ENCODE measurements around the gene TBCD. TPM values are rescaled to one million over a fixed set of nuclear protein-coding genes. Genes with fewer than 3 reads are reported as not detected.

The TBCD gene
- polyA plus RNA-seq, 1 donor from 2014 or later, result 67.2 TPM

DNA sequence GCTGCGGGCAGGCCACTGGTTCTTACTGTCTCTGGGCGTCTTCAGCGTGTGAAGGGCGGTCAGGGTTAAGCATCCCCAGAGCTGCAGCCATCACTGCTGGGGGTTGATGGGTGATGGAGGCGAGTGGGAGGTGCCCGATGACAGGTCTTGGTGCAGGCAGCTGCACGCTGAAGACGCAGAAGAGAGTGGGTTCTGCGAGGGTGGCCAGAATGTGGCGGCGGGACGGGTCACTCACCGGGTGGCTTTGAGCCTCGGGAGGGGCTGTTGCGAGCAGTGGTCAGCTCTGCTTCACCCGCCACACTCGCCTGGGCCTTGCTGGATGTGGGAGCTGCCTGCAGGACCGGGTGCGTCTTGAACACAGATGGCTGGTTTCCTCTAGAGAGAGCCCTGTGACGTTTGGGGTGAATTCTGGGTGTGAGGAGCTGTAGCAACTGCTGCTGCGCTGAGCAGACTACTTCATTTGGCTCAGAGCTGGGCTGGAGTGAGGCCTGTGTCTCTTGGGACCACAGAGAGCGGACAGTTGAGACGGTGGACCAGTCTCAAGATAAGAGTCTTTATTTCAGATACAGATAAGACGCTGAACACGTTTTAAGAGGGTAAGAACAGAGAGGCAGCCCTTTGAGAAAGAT, 132.6 kb downstream of the TBCD start:
- no peaks in the 10 kb centered on the region for H4K20me1 ChIP-seq (ENCODE audit: insufficient read depth)
- H3K9ac ChIP-seq (ENCODE audit: low read length), result no peak overlapping the region
- H3K9me2 ChIP-seq (ENCODE audit: insufficient read depth, low read length), result no peaks in the 10 kb centered on the region
- H3K9me3 ChIP-seq (ENCODE audit: low read length), result no peaks in the 10 kb centered on the region
- H3K79me2 ChIP-seq (replicated peaks; ENCODE audit: insufficient read depth, low read length), result no peaks in the 10 kb centered on the region
- H3F3A ChIP-seq (ENCODE audit: insufficient read depth, low read length, poor library complexity, severe bottlenecking), result no peaks in the 10 kb centered on the region
- H2AFZ ChIP-seq (ENCODE audit: low read depth, low read length), result no peak overlapping the region
- TF ChIP-seq, protein P1, sequence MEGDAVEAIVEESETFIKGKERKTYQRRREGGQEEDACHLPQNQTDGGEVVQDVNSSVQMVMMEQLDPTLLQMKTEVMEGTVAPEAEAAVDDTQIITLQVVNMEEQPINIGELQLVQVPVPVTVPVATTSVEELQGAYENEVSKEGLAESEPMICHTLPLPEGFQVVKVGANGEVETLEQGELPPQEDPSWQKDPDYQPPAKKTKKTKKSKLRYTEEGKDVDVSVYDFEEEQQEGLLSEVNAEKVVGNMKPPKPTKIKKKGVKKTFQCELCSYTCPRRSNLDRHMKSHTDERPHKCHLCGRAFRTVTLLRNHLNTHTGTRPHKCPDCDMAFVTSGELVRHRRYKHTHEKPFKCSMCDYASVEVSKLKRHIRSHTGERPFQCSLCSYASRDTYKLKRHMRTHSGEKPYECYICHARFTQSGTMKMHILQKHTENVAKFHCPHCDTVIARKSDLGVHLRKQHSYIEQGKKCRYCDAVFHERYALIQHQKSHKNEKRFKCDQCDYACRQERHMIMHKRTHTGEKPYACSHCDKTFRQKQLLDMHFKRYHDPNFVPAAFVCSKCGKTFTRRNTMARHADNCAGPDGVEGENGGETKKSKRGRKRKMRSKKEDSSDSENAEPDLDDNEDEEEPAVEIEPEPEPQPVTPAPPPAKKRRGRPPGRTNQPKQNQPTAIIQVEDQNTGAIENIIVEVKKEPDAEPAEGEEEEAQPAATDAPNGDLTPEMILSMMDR (IDR thresholded peaks at IDR 0.05; ENCODE audit: poor library complexity, severe bottlenecking), result no peak
- TF ChIP-seq SMC3 (conservative IDR thresholded peaks at IDR 0.05; ENCODE audit: poor library complexity) (no peak), MXI1 (conservative IDR thresholded peaks at IDR 0.05; ENCODE audit: poor library complexity, severe bottlenecking) (no peak), TAF1 (IDR thresholded peaks at IDR 0.05; ENCODE audit: low read depth) (no peak), POLR2AphosphoS5 (IDR thresholded peaks at IDR 0.05) (no peak), EP300 (conservative IDR thresholded peaks at IDR 0.05; ENCODE audit: poor library complexity, severe bottlenecking) (no peak), EZH2 (IDR thresholded peaks at IDR 0.05; ENCODE audit: borderline replicate concordance, insufficient read depth, low read length, poor library complexity, severe bottlenecking) (no peak), RAD21 (conservative IDR thresholded peaks at IDR 0.05) (no peak)
- TF ChIP-seq, protein P2, sequence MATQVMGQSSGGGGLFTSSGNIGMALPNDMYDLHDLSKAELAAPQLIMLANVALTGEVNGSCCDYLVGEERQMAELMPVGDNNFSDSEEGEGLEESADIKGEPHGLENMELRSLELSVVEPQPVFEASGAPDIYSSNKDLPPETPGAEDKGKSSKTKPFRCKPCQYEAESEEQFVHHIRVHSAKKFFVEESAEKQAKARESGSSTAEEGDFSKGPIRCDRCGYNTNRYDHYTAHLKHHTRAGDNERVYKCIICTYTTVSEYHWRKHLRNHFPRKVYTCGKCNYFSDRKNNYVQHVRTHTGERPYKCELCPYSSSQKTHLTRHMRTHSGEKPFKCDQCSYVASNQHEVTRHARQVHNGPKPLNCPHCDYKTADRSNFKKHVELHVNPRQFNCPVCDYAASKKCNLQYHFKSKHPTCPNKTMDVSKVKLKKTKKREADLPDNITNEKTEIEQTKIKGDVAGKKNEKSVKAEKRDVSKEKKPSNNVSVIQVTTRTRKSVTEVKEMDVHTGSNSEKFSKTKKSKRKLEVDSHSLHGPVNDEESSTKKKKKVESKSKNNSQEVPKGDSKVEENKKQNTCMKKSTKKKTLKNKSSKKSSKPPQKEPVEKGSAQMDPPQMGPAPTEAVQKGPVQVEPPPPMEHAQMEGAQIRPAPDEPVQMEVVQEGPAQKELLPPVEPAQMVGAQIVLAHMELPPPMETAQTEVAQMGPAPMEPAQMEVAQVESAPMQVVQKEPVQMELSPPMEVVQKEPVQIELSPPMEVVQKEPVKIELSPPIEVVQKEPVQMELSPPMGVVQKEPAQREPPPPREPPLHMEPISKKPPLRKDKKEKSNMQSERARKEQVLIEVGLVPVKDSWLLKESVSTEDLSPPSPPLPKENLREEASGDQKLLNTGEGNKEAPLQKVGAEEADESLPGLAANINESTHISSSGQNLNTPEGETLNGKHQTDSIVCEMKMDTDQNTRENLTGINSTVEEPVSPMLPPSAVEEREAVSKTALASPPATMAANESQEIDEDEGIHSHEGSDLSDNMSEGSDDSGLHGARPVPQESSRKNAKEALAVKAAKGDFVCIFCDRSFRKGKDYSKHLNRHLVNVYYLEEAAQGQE (IDR thresholded peaks at IDR 0.05; ENCODE audit: borderline replicate concordance), result no peak
- no peak overlapping the region for H3K4me2 ChIP-seq (ENCODE audit: low read length)
- H3K36me3 ChIP-seq (ENCODE audit: insufficient read depth, low read length), result no peaks in the 10 kb centered on the region
- H3K27ac ChIP-seq (ENCODE audit: low read length), result no peak overlapping the region
- H3K4me3 ChIP-seq (ENCODE audit: low read length), result no peak overlapping the region
- H3K27me3 ChIP-seq (ENCODE audit: insufficient read depth, low read depth, low read length), result no peaks in the 10 kb centered on the region

DNA sequence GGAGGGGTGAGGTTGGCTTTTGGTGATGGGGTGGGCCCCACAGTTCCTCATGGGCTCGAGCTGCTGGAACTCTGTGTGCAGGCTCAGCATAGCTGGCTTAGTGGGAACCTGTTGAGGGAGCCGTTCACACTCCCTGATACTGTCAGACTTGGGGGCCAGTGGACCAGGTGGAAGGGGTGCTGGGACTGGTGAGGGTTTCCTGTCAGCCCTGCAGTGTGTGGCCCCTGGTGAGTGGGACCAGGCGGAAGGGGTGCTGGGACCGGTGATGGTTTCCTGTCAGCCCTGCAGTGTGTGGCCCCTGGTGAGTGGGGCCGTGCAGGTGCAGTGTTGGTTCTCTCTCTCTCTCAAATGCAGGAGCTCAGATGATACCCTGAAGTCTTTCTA, 133.1 kb downstream of the TBCD start:
- Histone ChIP-seq H3K27ac (ENCODE audit: low read length) (no peak overlapping the region), H4K20me1 (ENCODE audit: insufficient read depth) (no peaks in the 10 kb centered on the region), H3K9ac (ENCODE audit: low read length) (no peak overlapping the region), H3K79me2 (replicated peaks; ENCODE audit: insufficient read depth, low read length) (no peaks in the 10 kb centered on the region), H3K9me2 (ENCODE audit: insufficient read depth, low read length) (no peaks in the 10 kb centered on the region), H3K9me3 (ENCODE audit: low read length) (no peaks in the 10 kb centered on the region), H3K4me3 (ENCODE audit: low read length) (no peak overlapping the region), H3K27me3 (ENCODE audit: insufficient read depth, low read depth, low read length) (no peaks in the 10 kb centered on the region), H3K4me2 (ENCODE audit: low read length) (no peak overlapping the region), H3K36me3 (ENCODE audit: insufficient read depth, low read length) (no peaks in the 10 kb centered on the region), H3F3A (ENCODE audit: insufficient read depth, low read length, poor library complexity, severe bottlenecking) (no peaks in the 10 kb centered on the region), H2AFZ (ENCODE audit: low read depth, low read length) (no peak overlapping the region)
- TF ChIP-seq, protein P2 (IDR thresholded peaks at IDR 0.05; ENCODE audit: borderline replicate concordance), result no peak
- TF ChIP-seq MXI1 (conservative IDR thresholded peaks at IDR 0.05; ENCODE audit: poor library complexity, severe bottlenecking) (no peak), SMC3 (conservative IDR thresholded peaks at IDR 0.05; ENCODE audit: poor library complexity) (no peak), RAD21 (conservative IDR thresholded peaks at IDR 0.05) (no peak), TAF1 (IDR thresholded peaks at IDR 0.05; ENCODE audit: low read depth) (no peak), POLR2AphosphoS5 (IDR thresholded peaks at IDR 0.05) (no peak), EP300 (conservative IDR thresholded peaks at IDR 0.05; ENCODE audit: poor library complexity, severe bottlenecking) (no peak), EZH2 (IDR thresholded peaks at IDR 0.05; ENCODE audit: borderline replicate concordance, insufficient read depth, low read length, poor library complexity, severe bottlenecking) (no peak)
- TF ChIP-seq, protein P1 (IDR thresholded peaks at IDR 0.05; ENCODE audit: poor library complexity, severe bottlenecking), result no peak

All from neural cell (in vitro differentiated cells).